Ishikawa (cell line): ENCODE data around the gene ERP44.

Source experiments
- CEBPB ChIP-seq: IDR thresholded peaks from 2 replicates; pipeline ENCODE4 v1.6.1; 2012
- CREB1 ChIP-seq: IDR thresholded peaks from 2 replicates; pipeline ENCODE4 v1.6.1; 2012; ENCODE audit warnings: low read depth
- EP300 ChIP-seq: IDR thresholded peaks from 2 replicates; pipeline ENCODE4 v1.6.1; 2012; ENCODE audit warnings: borderline replicate concordance
- FOXM1 ChIP-seq: IDR thresholded peaks from 2 replicates; pipeline ENCODE4 v1.6.1; 2012; ENCODE audit warnings: low read depth, borderline replicate concordance
- NFIC ChIP-seq: IDR thresholded peaks from 2 replicates; pipeline ENCODE4 v1.6.1; 2012
- RAD21 ChIP-seq: IDR thresholded peaks from 2 replicates; pipeline ENCODE4 v1.6.1; 2012; ENCODE audit warnings: low read depth
- TCF12 ChIP-seq: IDR thresholded peaks from 2 replicates; pipeline ENCODE4 v1.6.1; 2012; ENCODE audit warnings: low read depth
- USF1 ChIP-seq: IDR thresholded peaks from 2 replicates; pipeline ENCODE4 v1.6.1; 2012
- YY1 ChIP-seq: IDR thresholded peaks from 2 replicates; pipeline ENCODE4 v1.6.1; 2012; ENCODE audit warnings: low read depth
- ZBTB7A ChIP-seq: IDR thresholded peaks from 2 replicates; pipeline ENCODE4 v1.6.1; 2012; ENCODE audit warnings: low read depth
- TF ChIP-seq, protein P1 (sequence below): IDR thresholded peaks from 2 replicates; pipeline ENCODE4 v1.6.1; 2012
- TF ChIP-seq, protein P2 (sequence below): IDR thresholded peaks from 2 replicates; pipeline ENCODE4 v1.6.1; 2012; ENCODE audit warnings: low read depth, mild to moderate bottlenecking

DNA sequence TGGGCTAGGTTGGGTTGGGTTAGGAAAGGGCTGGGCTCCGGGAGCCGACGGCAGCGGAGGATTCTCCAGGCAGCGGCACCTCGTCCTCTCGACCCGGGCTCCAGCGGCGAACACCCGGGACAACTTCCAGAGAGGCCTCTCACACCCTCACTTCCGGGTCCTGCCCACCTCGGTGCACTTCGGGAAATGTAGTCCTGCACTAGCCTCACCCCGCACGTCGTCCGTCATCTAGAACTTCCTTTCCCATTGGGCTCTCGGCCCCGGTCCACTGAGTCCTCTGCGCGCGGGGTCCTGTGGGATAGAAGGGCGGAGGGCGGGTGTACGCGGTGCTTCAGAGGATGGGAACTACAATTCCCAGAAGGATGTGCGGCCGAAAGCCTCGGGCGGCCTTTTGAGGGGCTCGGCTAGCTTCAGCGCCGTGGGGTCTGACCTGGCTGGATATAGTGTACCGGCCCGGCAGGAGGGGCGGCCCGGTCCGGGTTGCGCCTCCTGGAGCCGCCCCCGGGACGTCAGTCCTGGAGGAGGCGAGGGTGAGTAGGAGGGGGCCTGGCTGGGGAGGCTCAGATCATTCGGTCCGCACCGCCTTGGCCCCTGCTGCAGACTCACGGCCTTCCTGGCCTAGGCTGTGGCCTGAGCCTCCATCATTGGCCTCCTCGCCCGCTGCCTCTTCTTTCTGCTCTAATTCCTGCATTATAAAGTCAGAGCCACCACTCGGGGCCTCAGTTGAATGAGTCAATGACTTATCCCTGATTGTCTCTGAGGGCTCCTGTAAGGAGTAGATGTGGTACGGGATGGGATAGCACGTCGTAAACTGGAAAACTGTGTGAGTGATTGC, at the start of gene ERP44, which contains the start of gene INVS:
- TF ChIP-seq, protein P1, sequence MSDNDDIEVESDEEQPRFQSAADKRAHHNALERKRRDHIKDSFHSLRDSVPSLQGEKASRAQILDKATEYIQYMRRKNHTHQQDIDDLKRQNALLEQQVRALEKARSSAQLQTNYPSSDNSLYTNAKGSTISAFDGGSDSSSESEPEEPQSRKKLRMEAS, result 0 out of 2 replicates have a peak, but pooled peaks have one; percentile 5
- TF ChIP-seq CREB1, result peak; percentile 70
- no peak for TF ChIP-seq FOXM1
- TF ChIP-seq EP300, result no peak
- TF ChIP-seq CEBPB, result no peak
- TF ChIP-seq RAD21, result no peak
- TF ChIP-seq YY1, result peak; percentile 18; the same call in 1 of the 2 replicates
- 0 out of 2 replicates have a peak, but pooled peaks have one; percentile 19 for TF ChIP-seq TCF12
- TF ChIP-seq NFIC, result no peak
- peak; percentile 48; the same call in 1 of the 2 replicates for TF ChIP-seq ZBTB7A
- TF ChIP-seq USF1, result no peak
- TF ChIP-seq, protein P2, sequence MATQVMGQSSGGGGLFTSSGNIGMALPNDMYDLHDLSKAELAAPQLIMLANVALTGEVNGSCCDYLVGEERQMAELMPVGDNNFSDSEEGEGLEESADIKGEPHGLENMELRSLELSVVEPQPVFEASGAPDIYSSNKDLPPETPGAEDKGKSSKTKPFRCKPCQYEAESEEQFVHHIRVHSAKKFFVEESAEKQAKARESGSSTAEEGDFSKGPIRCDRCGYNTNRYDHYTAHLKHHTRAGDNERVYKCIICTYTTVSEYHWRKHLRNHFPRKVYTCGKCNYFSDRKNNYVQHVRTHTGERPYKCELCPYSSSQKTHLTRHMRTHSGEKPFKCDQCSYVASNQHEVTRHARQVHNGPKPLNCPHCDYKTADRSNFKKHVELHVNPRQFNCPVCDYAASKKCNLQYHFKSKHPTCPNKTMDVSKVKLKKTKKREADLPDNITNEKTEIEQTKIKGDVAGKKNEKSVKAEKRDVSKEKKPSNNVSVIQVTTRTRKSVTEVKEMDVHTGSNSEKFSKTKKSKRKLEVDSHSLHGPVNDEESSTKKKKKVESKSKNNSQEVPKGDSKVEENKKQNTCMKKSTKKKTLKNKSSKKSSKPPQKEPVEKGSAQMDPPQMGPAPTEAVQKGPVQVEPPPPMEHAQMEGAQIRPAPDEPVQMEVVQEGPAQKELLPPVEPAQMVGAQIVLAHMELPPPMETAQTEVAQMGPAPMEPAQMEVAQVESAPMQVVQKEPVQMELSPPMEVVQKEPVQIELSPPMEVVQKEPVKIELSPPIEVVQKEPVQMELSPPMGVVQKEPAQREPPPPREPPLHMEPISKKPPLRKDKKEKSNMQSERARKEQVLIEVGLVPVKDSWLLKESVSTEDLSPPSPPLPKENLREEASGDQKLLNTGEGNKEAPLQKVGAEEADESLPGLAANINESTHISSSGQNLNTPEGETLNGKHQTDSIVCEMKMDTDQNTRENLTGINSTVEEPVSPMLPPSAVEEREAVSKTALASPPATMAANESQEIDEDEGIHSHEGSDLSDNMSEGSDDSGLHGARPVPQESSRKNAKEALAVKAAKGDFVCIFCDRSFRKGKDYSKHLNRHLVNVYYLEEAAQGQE, result no peak
